GM12892 (cell line): ENCODE results near the gene RPS16.

ENCODE experiments used
- DNase-seq: peaks from one replicate; pipeline ENCODE4 v3.0.0; 2011; ENCODE audit not compliant: insufficient read length
- FAIRE-seq: peaks from 2 replicates; lab custom pipeline; 2011; peaks lifted over from hg19 to GRCh38; lab: Jason Lieb, UNC
- POLR2A ChIP-seq: IDR thresholded peaks from 2 replicates; pipeline ENCODE4 v1.6.1; 2011; ENCODE audit warnings: low read depth, low read length, control low read depth
- POLR2AphosphoS5 ChIP-seq: IDR thresholded peaks from 2 replicates; pipeline ENCODE4 v1.6.1; 2011; ENCODE audit warnings: low read depth, low read length, control low read depth
- TAF1 ChIP-seq: IDR thresholded peaks from 2 replicates; pipeline ENCODE4 v1.6.1; 2011; ENCODE audit warnings: low read depth, mild to moderate bottlenecking, control low read depth, low read length, borderline replicate concordance

RPS16 gene

GRCh38 chr19:39400061-39400460, 35.7 kb downstream of the RPS16 start:
- FAIRE-seq, result no peak
- no peak for DNase-seq
- TF ChIP-seq POLR2AphosphoS5 (0 out of 2 replicates have a peak, but pooled peaks have one; percentile 5), TAF1 (no peak)

DNA sequence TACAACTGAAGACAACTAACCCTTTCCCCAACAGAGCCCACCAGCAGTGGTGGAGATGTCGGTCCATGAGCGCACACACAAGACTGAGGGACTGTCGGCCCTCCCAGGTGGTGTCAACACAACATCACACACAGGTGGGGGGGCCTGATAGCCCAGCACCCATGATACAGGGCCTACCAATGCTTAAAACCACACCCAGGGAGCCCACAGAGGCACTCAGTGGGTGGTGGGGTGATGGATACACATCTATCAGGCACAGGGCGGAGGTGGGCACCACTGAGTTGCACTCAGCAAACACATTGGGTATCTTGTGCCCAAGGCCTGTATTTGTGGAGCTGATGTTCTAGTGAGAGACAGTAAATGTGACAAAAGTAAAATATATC, 36.1 kb downstream of the RPS16 start:
- DNase-seq, result no peak
- FAIRE-seq, result no peak
- TF ChIP-seq POLR2AphosphoS5 (0 out of 2 replicates have a peak, but pooled peaks have one; percentile 13), TAF1 (no peak)

DNA sequence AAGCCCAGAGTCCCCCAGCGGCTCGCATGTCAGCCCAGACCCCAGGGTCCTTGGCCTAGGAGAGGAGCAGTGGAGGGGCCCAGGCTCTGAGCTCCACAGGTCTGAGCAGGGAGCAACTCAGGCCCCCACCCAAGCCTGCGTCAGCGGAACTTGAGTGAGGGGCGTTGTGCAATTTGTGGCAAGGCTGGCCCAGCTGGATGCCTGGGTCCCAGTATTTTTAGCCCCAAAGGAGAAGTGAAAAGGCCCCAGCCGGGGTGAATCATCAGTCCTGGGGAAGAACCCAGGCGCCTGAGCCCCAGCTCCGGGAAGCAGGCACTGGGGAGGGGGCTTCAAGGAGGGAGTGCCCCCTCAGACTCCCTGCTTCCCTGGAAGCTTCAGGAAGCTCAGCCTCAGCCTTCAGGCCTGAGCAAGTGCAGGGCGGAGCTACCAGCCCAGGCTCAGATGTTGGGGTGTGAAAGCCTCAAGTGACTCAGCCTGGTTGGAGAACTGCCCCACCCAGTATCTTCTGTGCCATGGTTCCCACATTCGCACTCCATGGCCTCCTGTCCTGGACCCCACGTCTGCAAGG, 37.4 kb downstream of the RPS16 start:
- 0 out of 2 replicates have a peak, but pooled peaks have one; percentile 23 for TF ChIP-seq POLR2AphosphoS5
- TF ChIP-seq POLR2A, result no peak
- no peak for TF ChIP-seq TAF1
- FAIRE-seq, result peak; percentile 69
- DNase-seq, result no peak

- TF ChIP-seq POLR2A (peak; percentile 48; the same call in 1 of the 2 replicates), TAF1 (no peak), POLR2AphosphoS5 (peak; percentile 67)
- DNase-seq (peak; percentile 94), FAIRE-seq (peak; percentile 88)
These were observed 38.1 kb downstream of the RPS16 start for GRCh38 chr19:39397360-39398296.

DNA sequence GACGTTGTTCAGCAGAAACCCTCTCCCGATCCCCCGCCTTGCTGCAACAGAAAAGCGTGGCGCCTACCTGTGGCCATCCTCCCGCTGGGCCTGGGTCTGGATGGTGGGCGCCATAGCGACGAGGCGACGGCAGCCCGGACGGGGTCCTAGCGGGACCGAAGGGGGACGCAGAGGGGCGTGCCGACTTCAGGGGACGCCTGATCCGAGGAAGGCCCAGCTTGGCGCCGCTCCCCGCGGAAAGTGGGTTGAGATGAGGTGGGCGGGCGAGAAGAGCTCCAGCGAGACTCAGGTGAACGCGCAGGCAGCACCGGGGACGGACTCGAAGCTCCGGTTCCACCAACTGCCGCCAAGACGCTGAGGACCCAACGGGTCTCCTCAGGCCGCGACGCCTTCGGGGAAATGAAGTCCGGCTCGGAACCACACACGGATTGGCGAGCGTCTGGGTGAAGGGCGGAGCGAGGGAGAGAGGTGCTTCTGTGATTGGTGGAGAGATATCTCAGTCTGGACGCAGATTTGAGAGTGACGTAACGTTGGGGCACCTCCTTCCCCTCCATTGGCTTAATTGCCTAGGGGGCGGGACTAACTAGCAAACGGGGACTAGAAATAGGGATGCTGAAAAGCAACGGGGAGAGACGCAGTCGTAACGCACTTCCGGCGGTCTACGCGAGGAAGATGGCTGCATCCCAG, 44.9 kb downstream of the RPS16 start, which contains the start of the genes MED29 and PAF1:
Gene MED29 (plus strand): TSS at position 628 of the 687 bp plus-strand sequence. CDS start 45 bp downstream, at position 673.
Gene PAF1 (minus strand): TSS at position 356 of the 687 bp plus-strand sequence. CDS start 242 bp downstream, at position 114.
- FAIRE-seq (peak; percentile 99), DNase-seq (peak; percentile 98)
- TF ChIP-seq POLR2AphosphoS5, result peak; percentile 98
- peak; percentile 96 for TF ChIP-seq POLR2A
- TF ChIP-seq TAF1, result peak; percentile 92

DNA sequence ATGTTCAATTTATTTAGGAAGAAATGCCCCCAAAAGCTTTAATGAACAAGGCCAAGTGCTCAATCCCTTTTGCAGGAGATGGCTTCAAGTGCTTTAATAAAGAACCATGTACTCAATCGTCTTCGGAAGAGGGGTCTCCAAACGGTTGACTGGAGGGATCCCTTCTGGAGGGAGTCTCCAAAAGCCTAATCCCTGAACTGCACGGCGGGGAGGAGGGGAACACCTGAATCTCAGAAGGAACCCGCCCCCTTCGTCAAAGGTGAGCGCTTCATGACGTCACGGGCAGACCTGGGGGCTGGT, 45.3 kb downstream of the RPS16 start:
- FAIRE-seq, result no peak
- DNase-seq, result no peak
- TF ChIP-seq POLR2AphosphoS5, result no peak
- TF ChIP-seq TAF1, result no peak
- TF ChIP-seq POLR2A, result no peak

GRCh38 chr19:39389631-39390414, 45.9 kb downstream of the RPS16 start:
- DNase-seq, result no peak
- FAIRE-seq, result peak; percentile 61
- no peak for TF ChIP-seq POLR2A
- no peak for TF ChIP-seq TAF1
- no peak for TF ChIP-seq POLR2AphosphoS5

- no peak for DNase-seq
- no peak for FAIRE-seq
- TF ChIP-seq POLR2AphosphoS5 (no peak), POLR2A (no peak), TAF1 (no peak)
These were observed 47.1 kb downstream of the RPS16 start for GRCh38 chr19:39388657-39389056.

DNA sequence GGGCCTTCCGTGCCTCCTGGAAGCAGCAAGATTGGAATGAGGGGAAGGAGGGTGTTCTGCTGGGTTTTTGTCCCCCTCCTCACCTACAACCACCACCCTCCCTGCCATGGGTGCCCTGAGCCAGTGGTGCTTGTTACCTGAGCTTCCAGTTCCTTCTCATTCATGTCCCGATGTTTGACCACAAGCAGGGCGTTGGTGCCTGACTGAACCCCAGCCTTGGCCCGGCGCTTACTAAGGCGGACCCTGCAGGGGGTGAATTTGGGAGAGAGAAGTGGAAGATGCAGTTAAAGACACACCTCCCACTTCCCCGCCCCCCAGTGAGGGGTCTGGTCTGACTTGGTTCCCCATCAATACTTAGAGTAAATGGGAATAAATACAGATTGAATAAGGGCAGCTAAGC, 49.2 kb downstream of the RPS16 start:
- DNase-seq (no peak), FAIRE-seq (no peak)
- no peak for TF ChIP-seq POLR2A
- no peak for TF ChIP-seq TAF1
- no peak for TF ChIP-seq POLR2AphosphoS5

DNA sequence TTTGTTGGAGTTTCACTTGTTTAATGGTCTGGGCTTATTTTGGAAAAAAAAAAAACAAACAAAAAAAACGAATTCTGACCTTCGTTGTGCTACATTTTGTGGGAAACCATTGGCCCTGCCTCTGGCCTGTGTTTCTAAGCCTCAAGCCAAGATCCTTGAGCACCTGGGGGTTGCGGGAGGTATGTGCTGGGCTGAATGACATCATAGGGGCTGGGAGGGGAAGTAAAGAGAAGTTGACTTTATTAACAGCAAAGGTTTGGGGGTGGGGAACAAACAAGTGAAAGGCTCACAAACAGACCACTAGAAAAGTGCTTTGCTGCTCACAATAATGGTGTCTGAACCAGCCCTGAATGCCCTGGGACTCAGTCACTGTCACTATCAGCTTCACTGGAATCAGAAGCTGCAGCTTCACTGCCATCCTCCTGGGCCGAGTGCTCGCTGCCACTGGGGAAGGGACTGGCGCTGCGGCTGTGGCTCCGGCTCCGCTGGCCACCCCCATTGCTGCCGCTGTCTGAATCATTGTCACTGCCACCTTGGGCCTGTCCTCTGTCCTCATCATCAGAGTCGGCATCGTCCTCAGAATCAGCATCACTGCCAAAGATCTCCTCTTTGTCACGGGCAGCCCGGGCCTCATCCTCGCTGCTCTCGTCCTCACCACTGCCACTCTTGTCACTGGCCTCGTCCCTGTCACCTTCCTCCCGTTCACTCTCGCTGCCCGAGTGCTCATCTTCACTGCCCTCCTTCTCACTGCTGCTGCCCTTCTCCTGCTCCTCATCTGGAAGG, 49.9 kb downstream of the RPS16 start:
- DNase-seq (no peak), FAIRE-seq (no peak)
- no peak for TF ChIP-seq POLR2AphosphoS5
- TF ChIP-seq TAF1, result no peak
- no peak for TF ChIP-seq POLR2A
